NCI-H446 (cell line): Measurements from ENCODE around the gene DOP1A.
"Not testable (repeated sequence)": the region's sequence is repeated elsewhere in the genome, so short reads cannot be mapped to it uniquely, and the experiment has no call there.

ENCODE experiments used
- DNase-seq, 2 experiments: peaks; one replicate each; lab custom pipeline; 2025; lab: John Stamatoyannopoulos, UW

The DOP1A gene

GRCh38 chr6:83151114-83151513, 83.6 kb downstream of the DOP1A start:
- DNase-seq = no peak

- DNase-seq = no peak
These were observed 85.4 kb downstream of the DOP1A start for GRCh38 chr6:83152913-83153312.

- no peak for DNase-seq
These were observed 86.5 kb downstream of the DOP1A start for GRCh38 chr6:83153883-83154521.

- DNase-seq = no peak
These were observed 88.3 kb downstream of the DOP1A start for GRCh38 chr6:83155794-83156193.

GRCh38 chr6:83160167-83160566, 92.7 kb downstream of the DOP1A start:
- no peak for DNase-seq

GRCh38 chr6:83167726-83168278, 100.3 kb downstream of the DOP1A start:
- DNase-seq = no peak

GRCh38 chr6:83168556-83168955, 101.1 kb downstream of the DOP1A start:
- no peak for DNase-seq

- no peak for DNase-seq
These were observed 101.6 kb downstream of the DOP1A start for GRCh38 chr6:83169106-83169505.

- DNase-seq = no peak
These were observed 102.0 kb downstream of the DOP1A start for GRCh38 chr6:83169511-83169910.

GRCh38 chr6:83176246-83176645, 108.8 kb downstream of the DOP1A start:
- no peak for DNase-seq

- no peak for DNase-seq
These were observed 113.0 kb downstream of the DOP1A start for GRCh38 chr6:83180426-83180950.

GRCh38 chr6:83182114-83182513, 114.6 kb downstream of the DOP1A start:
- no peak for DNase-seq

- DNase-seq = no peak
These were observed 115.8 kb downstream of the DOP1A start for GRCh38 chr6:83183082-83183828.

GRCh38 chr6:83185096-83185495, 117.6 kb downstream of the DOP1A start:
- no peak for DNase-seq

- no peak for DNase-seq
These were observed 121.0 kb downstream of the DOP1A start for GRCh38 chr6:83188501-83188900.

- no peak for DNase-seq
These were observed 123.2 kb downstream of the DOP1A start for GRCh38 chr6:83190626-83191025.

- DNase-seq = not testable (repeated sequence)
These were observed 124.5 kb downstream of the DOP1A start for GRCh38 chr6:83191974-83192373.

GRCh38 chr6:83192456-83192855, 125.0 kb downstream of the DOP1A start:
- DNase-seq = no peak

- DNase-seq = peak; percentile 62 to 79
These were observed 125.6 kb downstream of the DOP1A start, which contains the start of the genes PGM3 and RWDD2A for GRCh38 chr6:83192871-83193746. Gene PGM3, minus strand, starts transcription at chr6:83193265. Its CDS starts 2,253 bp downstream, at chr6:83191012. Gene RWDD2A, plus strand, starts transcription at chr6:83193357. Its CDS starts 1,095 bp downstream, at chr6:83194452.

- peak in 1 of 2 experiments; percentile 5 for DNase-seq
These were observed 126.5 kb downstream of the DOP1A start for GRCh38 chr6:83193747-83194566.
